Endothelial cell of umbilical vein (primary cell): ENCODE measurements around the gene PARD6G. TPM values are rescaled to one million over a fixed set of nuclear protein-coding genes. Genes with fewer than 3 reads are reported as not detected.
"Not testable (repeated sequence)": the region's sequence is repeated elsewhere in the genome, so short reads cannot be mapped to it uniquely, and the experiment has no call there.

ENCODE experiments used
- BruUV-seq: library from RNA; stranded (reverse); fragments of 400-500 nt; replicated peaks from 2 replicates; lab custom pipeline; 2021; lab: Mats Ljungman, UMichigan
- CTCF ChIA-PET: fragments of 300-600, 350-600 bp; sonication (Branson Sonifier 250); formaldehyde crosslinking; loops from one replicate; lab custom pipeline; 2021; ENCODE audit warnings: antibody characterized with exemption, inconsistent platforms; lab: Charles Lee
- POLR2A ChIA-PET: fragments of 300-600, 350-600 bp; sonication (Branson Sonifier 250); formaldehyde crosslinking; loops from one replicate; lab custom pipeline; 2021; ENCODE audit warnings: antibody characterized with exemption, inconsistent platforms; lab: Charles Lee
- DNase-seq: peaks from one replicate; pipeline ENCODE4 v3.0.0-alpha.2; 2011; ENCODE audit warnings: low read depth, low spot score
- FAIRE-seq: peaks from 2 replicates; lab custom pipeline; 2011; peaks lifted over from hg19 to GRCh38; lab: Jason Lieb, UNC
- H2AFZ ChIP-seq: 2 replicates; pipeline ENCODE4 v1.6.0; 2012; ENCODE audit warnings: low read depth, low read length, control low read depth, inconsistent platforms
- H3K27ac ChIP-seq: 2 replicates; pipeline ENCODE4 v1.5.1; 2011; ENCODE audit warnings: low read depth, mild to moderate bottlenecking, control low read depth, low read length, moderate library complexity; ENCODE audit not compliant: insufficient read depth
- H3K27me3 ChIP-seq, 2 experiments: 2 replicates each; pipeline versions ENCODE4 v1.6.0 to v1.6.1; 2011; ENCODE audit warnings: low read length in 2 of 2, mixed read lengths in 1 of 2; ENCODE audit not compliant: control insufficient read depth in 2 of 2, insufficient read depth in 2 of 2
- H3K36me3 ChIP-seq, 2 experiments: 2 replicates in 1 of 2; 3 replicates in 1 of 2; pipeline ENCODE4 v1.5.1; 2011; ENCODE audit warnings: low read length in 2 of 2, mild to moderate bottlenecking in 1 of 2, moderate library complexity in 1 of 2; ENCODE audit not compliant: control insufficient read depth in 2 of 2, insufficient read depth in 2 of 2; ENCODE audit errors: extremely low read depth in 1 of 2
- H3K4me1 ChIP-seq: 3 replicates; pipeline ENCODE4 v1.5.1; 2011; ENCODE audit warnings: mild to moderate bottlenecking, low read length; ENCODE audit not compliant: control insufficient read depth, insufficient read depth; ENCODE audit errors: extremely low read depth
- H3K4me2 ChIP-seq: 2 replicates; pipeline ENCODE4 v1.6.1; 2011; ENCODE audit warnings: low read length, control low read depth, mixed read lengths; ENCODE audit not compliant: insufficient read depth
- H3K4me3 ChIP-seq, 3 experiments: fragments of 200-600 bp in 1 of 3; sonication (generic), shearing (Covaris generic) in 1 of 3; replicated peaks in 1 of 3; 2 replicates each; pipeline ENCODE4 v1.5.1; 2011 to 2016; ENCODE audit warnings: control low read depth in 3 of 3, low read length in 3 of 3, mild to moderate bottlenecking in 2 of 3, inconsistent platforms in 1 of 3, low read depth in 1 of 3, moderate library complexity in 1 of 3; ENCODE audit not compliant: insufficient read depth in 1 of 3
- H3K79me2 ChIP-seq: 2 replicates; pipeline ENCODE4 v1.6.0; 2012; ENCODE audit warnings: low read length, inconsistent platforms; ENCODE audit not compliant: control insufficient read depth, insufficient read depth
- H3K9ac ChIP-seq: replicated peaks from 2 replicates; pipeline ENCODE3; 2011; ENCODE audit warnings: low read length, control low read depth; ENCODE audit not compliant: insufficient read depth; ENCODE audit errors: extremely low read depth
- H3K9me1 ChIP-seq: replicated peaks from 3 replicates; pipeline ENCODE4 v1.6.0; 2011; ENCODE audit warnings: mild to moderate bottlenecking, low read length; ENCODE audit not compliant: control insufficient read depth, insufficient read depth; ENCODE audit errors: extremely low read depth
- H3K9me3 ChIP-seq: replicated peaks from 2 replicates; pipeline ENCODE4 v1.5.1; 2012; ENCODE audit warnings: low read length, inconsistent platforms; ENCODE audit not compliant: control insufficient read depth, insufficient read depth
- H4K20me1 ChIP-seq: replicated peaks from 2 replicates; pipeline ENCODE3; 2011; ENCODE audit warnings: mild to moderate bottlenecking, low read length; ENCODE audit not compliant: control insufficient read depth, insufficient read depth; ENCODE audit errors: extremely low read depth
- CTCF ChIP-seq, 2 donors: IDR thresholded peaks; 1 replicate in 1 of 2; 2 replicates in 1 of 2; pipeline ENCODE4 v1.5.1; 2011; ENCODE audit warnings: low read length in 2 of 2, mild to moderate bottlenecking in 2 of 2, moderate library complexity in 2 of 2, control low read depth in 1 of 2, inconsistent platforms in 1 of 2, low read depth in 1 of 2; ENCODE audit not compliant: insufficient read depth in 1 of 2; ENCODE audit errors: extremely low read depth in 1 of 2
- EZH2 ChIP-seq: IDR thresholded peaks from 2 replicates; pipeline ENCODE4 v1.6.1; 2012; ENCODE audit warnings: borderline replicate concordance, low read depth, mild to moderate bottlenecking, moderate library complexity, low read length, inconsistent platforms; ENCODE audit not compliant: severe bottlenecking
- FOS ChIP-seq: IDR thresholded peaks from 2 replicates; pipeline ENCODE4 v1.6.1; 2011; ENCODE audit warnings: mild to moderate bottlenecking, low read length, moderate library complexity, borderline replicate concordance; ENCODE audit not compliant: insufficient read depth
- GATA2 ChIP-seq: IDR thresholded peaks from 2 replicates; pipeline ENCODE4 v1.7.0; 2011; ENCODE audit warnings: low read depth, mild to moderate bottlenecking, moderate library complexity, mixed read lengths, low read length; ENCODE audit not compliant: insufficient read length, insufficient read depth
- JUN ChIP-seq: IDR thresholded peaks from 2 replicates; pipeline ENCODE4 v1.6.1; 2011; ENCODE audit warnings: borderline replicate concordance, low read depth; ENCODE audit not compliant: insufficient read length, insufficient read depth
- MAX ChIP-seq: IDR thresholded peaks from 2 replicates; pipeline ENCODE4 v1.6.1; 2011; ENCODE audit not compliant: insufficient read depth, insufficient read length
- MYC ChIP-seq: IDR thresholded peaks from one replicate; pipeline ENCODE4 v1.6.1; 2011; ENCODE audit warnings: mild to moderate bottlenecking, low read depth, low read length
- POLR2A ChIP-seq: IDR thresholded peaks from 2 replicates; pipeline ENCODE4 v1.6.1; 2012; ENCODE audit warnings: low read depth, mild to moderate bottlenecking, control low read depth, low read length
- POLR2AphosphoS5 ChIP-seq: IDR thresholded peaks from 2 replicates; pipeline ENCODE4 v1.6.1; 2012; ENCODE audit warnings: low read depth, mild to moderate bottlenecking, control low read depth, low read length, moderate library complexity; ENCODE audit not compliant: insufficient read depth
- dilution Hi-C: fragments of 300-500 bp; cut with MboI; formaldehyde crosslinking; loops from one replicate; pipeline ENCODE4 v1.15.0; 2019; ENCODE audit warnings: low sequenced_read_pairs; ENCODE audit not compliant: extremely low pct_ligation_motif_present
- intact Hi-C: fragments of 100-400 bp; cut with micrococcal nuclease; formaldehyde crosslinking; loops from one replicate; pipeline ENCODE4 v1.10.0; 2022
- polyA plus RNA-seq, 4 experiments: library from polyadenylated mRNA; depleted of rRNA in 3 of 4; stranded (reverse) in 3 of 4; unstranded in 1 of 4; fragments of >200 nt; gene quantifications; 2 replicates each; pipeline versions ENCODE4 v1.2.1 to v1.2.3, GENCODE V29; 2011 to 2012; ENCODE audit warnings: missing spikeins in 1 of 4
- total RNA-seq: library from RNA; stranded (reverse); gene quantifications from 2 replicates; pipeline ENCODE4 v1.2.3, GENCODE V29; 2021

Gene PARD6G
- total and polyA plus RNA-seq, 2 donors (not counting 3 experiments of a cell fraction or from before 2014, with no cell fraction given): 1.2 to 1.8 TPM

- Histone ChIP-seq H3K4me2 (no peak overlapping the region), H3K27me3 (no peaks in the 10 kb centered on the region), H3K4me1 (no peaks in the 10 kb centered on the region), H3K36me3 (no peaks in the 10 kb centered on the region), H3K9me3 (no peaks in the 10 kb centered on the region), H3K4me3 (no peak overlapping the region), H3K9me1 (no peaks in the 10 kb centered on the region), H3K79me2 (no peaks in the 10 kb centered on the region), H4K20me1 (no peaks in the 10 kb centered on the region), H2AFZ (no peak overlapping the region), H3K27ac (no peak overlapping the region), H3K9ac (no peak overlapping the region)
- POLR2A ChIA-PET: no interaction called here
- dilution Hi-C loops: no loop called here
- no peak for DNase-seq
- BruUV-seq: no TSS peak
- no peak for FAIRE-seq
- TF ChIP-seq JUN (no peak), MAX (no peak), GATA2 (no peak), CTCF (IDR thresholded peaks at IDR 0.05; ENCODE audit: extremely low read depth in 1 of 2, insufficient read depth in 1 of 2, low read depth in 1 of 2, low read length in 2 of 2) (no peak), POLR2AphosphoS5 (no peak), FOS (no peak), MYC (no peak), POLR2A (no peak), EZH2 (no peak)
- CTCF ChIA-PET: interaction anchor here (1.4 kb wide), 1 partner anchor 17 kb away, joined by 3 read pairs; no protein-coding TSS in a partner anchor
- intact Hi-C loops: no loop called here
These were observed 23.6 kb downstream of the PARD6G start for GRCh38 chr18:80223581-80224148.

- POLR2A ChIA-PET, H3K9me1 ChIP-seq, CTCF ChIA-PET, H3K9ac ChIP-seq, DNase-seq, BruUV-seq, intact Hi-C loops, FAIRE-seq, H4K20me1 ChIP-seq, H3K36me3 ChIP-seq, H3K27me3 ChIP-seq, H3K4me3 ChIP-seq, H3K4me1 ChIP-seq, dilution Hi-C loops, H3K4me2 ChIP-seq, H2AFZ ChIP-seq, H3K27ac ChIP-seq, H3K79me2 ChIP-seq, H3K9me3 ChIP-seq: not testable (repeated sequence)
These were observed 27.8 kb downstream of the PARD6G start for GRCh38 chr18:80219488-80219887.
